HepG2 (cell line): ENCODE results near the gene NOC3L. TPM values are rescaled to one million over a fixed set of nuclear protein-coding genes. Genes with fewer than 3 reads are reported as not detected.

Experiments used
- CAMTA2 ChIP-seq: sonication (generic); formaldehyde crosslinking; IDR thresholded peaks from 2 replicates; pipeline ENCODE4 v1.4.0; 2020; ENCODE audit warnings: mild to moderate bottlenecking, missing genetic modification reagents, borderline replicate concordance
- FOXO1 ChIP-seq: sonication (generic); formaldehyde crosslinking; IDR thresholded peaks from 2 replicates; pipeline ENCODE4 v1.4.0; 2020; ENCODE audit warnings: missing genetic modification reagents
- GTF2F1 ChIP-seq: fragments of 150-350 bp; IDR thresholded peaks from 2 replicates; pipeline ENCODE4 v1.6.1; 2014; ENCODE audit warnings: low read length
- HIVEP1 ChIP-seq: sonication (generic); formaldehyde crosslinking; IDR thresholded peaks from 2 replicates; pipeline ENCODE4 v1.4.0; 2020; ENCODE audit warnings: mild to moderate bottlenecking, missing genetic modification reagents
- HNRNPL ChIP-seq: fragments of 200-400 bp; formaldehyde crosslinking; IDR thresholded peaks from 2 replicates; pipeline ENCODE4 v1.6.1; 2017; ENCODE audit warnings: mild to moderate bottlenecking, low read depth, low read length
- LCORL ChIP-seq, 2 experiments: fragments of 450-650 bp in 1 of 2; sonication (generic) in 1 of 2; formaldehyde crosslinking in 1 of 2; IDR thresholded peaks; 2 replicates each; pipeline versions ENCODE4 v1.5.0 to v1.6.1; 2017 to 2020; ENCODE audit warnings: antibody characterized with exemption in 1 of 2, missing genetic modification reagents in 1 of 2
- NCOA2 ChIP-seq: sonication (generic); formaldehyde crosslinking; IDR thresholded peaks from 2 replicates; pipeline ENCODE4 v1.8.0; 2022; ENCODE audit warnings: inconsistent platforms
- NFE2L2 ChIP-seq: fragments of 150-350 bp; IDR thresholded peaks from 2 replicates; pipeline ENCODE4 v1.6.1; 2014; ENCODE audit warnings: low read length
- NR2F6 ChIP-seq, 2 experiments: IDR thresholded peaks; 2 replicates each; pipeline ENCODE4 v1.6.1; 2016; ENCODE audit warnings: antibody characterized with exemption in 1 of 2, mild to moderate bottlenecking in 1 of 2
- PITX1 ChIP-seq: sonication (generic); formaldehyde crosslinking; IDR thresholded peaks from 2 replicates; pipeline ENCODE4 v1.5.1; 2020; ENCODE audit warnings: mild to moderate bottlenecking, missing genetic modification reagents
- POLR2A ChIP-seq, 2 experiments: IDR thresholded peaks; 2 replicates each; pipeline ENCODE4 v1.6.1; 2011; ENCODE audit warnings: low read depth in 2 of 2, low read length in 2 of 2, mild to moderate bottlenecking in 1 of 2, moderate library complexity in 1 of 2; ENCODE audit not compliant: insufficient read depth in 1 of 2
- SAP130 ChIP-seq: IDR thresholded peaks from 2 replicates; pipeline ENCODE4 v1.6.1; 2016; ENCODE audit warnings: low read depth
- TCF7L2 ChIP-seq: IDR thresholded peaks from 2 replicates; pipeline ENCODE4 v1.6.1; 2011; ENCODE audit warnings: mild to moderate bottlenecking, low read depth, low read length, moderate library complexity
- XRCC5 ChIP-seq: fragments of 200-400 bp; formaldehyde crosslinking; optimal IDR thresholded peaks from 2 replicates; pipeline ENCODE3; 2017; ENCODE audit warnings: mild to moderate bottlenecking, low read length
- YY1 ChIP-seq: IDR thresholded peaks from 2 replicates; pipeline ENCODE4 v1.6.1; 2011; ENCODE audit warnings: low read length, low read depth, moderate library complexity, mild to moderate bottlenecking; ENCODE audit not compliant: insufficient read depth, insufficient replicate concordance
- ZBTB42 ChIP-seq: sonication (generic); formaldehyde crosslinking; IDR thresholded peaks from 2 replicates; pipeline ENCODE4 v1.5.0; 2020; ENCODE audit warnings: mild to moderate bottlenecking, missing genetic modification reagents
- ZNF160 ChIP-seq: sonication (generic); formaldehyde crosslinking; IDR thresholded peaks from 2 replicates; pipeline ENCODE4 v1.8.0; 2022; ENCODE audit warnings: mild to moderate bottlenecking, inconsistent platforms, missing genetic modification reagents
- ZNF224 ChIP-seq: sonication (generic); formaldehyde crosslinking; IDR thresholded peaks from 2 replicates; pipeline ENCODE4 v1.5.0; 2020; ENCODE audit warnings: mild to moderate bottlenecking, missing genetic modification reagents
- polyA plus RNA-seq, 8 experiments: library from polyadenylated mRNA; depleted of rRNA in 3 of 8; stranded (reverse) in 7 of 8; unstranded in 1 of 8; fragments of >200 nt; fragmentation: Illumina TruSeq in 4 of 8; extraction: Trizol in 4 of 8; gene quantifications; 2 replicates each; pipeline versions ENCODE4 v1.2.1 to v1.2.3, GENCODE V29; 2011 to 2016; ENCODE audit warnings: low read depth in 4 of 8, missing spikeins in 1 of 8, mixed read lengths in 1 of 8; ENCODE audit not compliant: insufficient read depth in 1 of 8
- total RNA-seq, 5 experiments: library from RNA; depleted of rRNA; stranded (reverse); fragments of >200 nt; fragmentation: Illumina TruSeq; extraction: Trizol; gene quantifications; 2 replicates each; pipeline ENCODE4 v1.2.3, GENCODE V29; 2016; ENCODE audit warnings: low read depth in 1 of 5
- TF ChIP-seq, protein P1 (sequence below): sonication (generic); formaldehyde crosslinking; IDR thresholded peaks from 2 replicates; pipeline ENCODE4 v1.8.1; 2022; ENCODE audit warnings: low read depth, mild to moderate bottlenecking, missing genetic modification reagents
- TF ChIP-seq, protein P2 (sequence below): sonication (generic); formaldehyde crosslinking; IDR thresholded peaks from 2 replicates; pipeline ENCODE4 v1.4.0; 2020; ENCODE audit warnings: mild to moderate bottlenecking, missing genetic modification reagents
- TF ChIP-seq, protein P3 (sequence below): IDR thresholded peaks from 2 replicates; pipeline ENCODE4 v1.4.0; 2020; ENCODE audit warnings: mild to moderate bottlenecking, missing genetic modification reagents

Gene NOC3L
- total and polyA plus RNA-seq, 2 of the 13 experiments (the other 11 are each of a cell fraction or from before 2014, with no cell fraction given), result 7.8 to 36.6 TPM

DNA sequence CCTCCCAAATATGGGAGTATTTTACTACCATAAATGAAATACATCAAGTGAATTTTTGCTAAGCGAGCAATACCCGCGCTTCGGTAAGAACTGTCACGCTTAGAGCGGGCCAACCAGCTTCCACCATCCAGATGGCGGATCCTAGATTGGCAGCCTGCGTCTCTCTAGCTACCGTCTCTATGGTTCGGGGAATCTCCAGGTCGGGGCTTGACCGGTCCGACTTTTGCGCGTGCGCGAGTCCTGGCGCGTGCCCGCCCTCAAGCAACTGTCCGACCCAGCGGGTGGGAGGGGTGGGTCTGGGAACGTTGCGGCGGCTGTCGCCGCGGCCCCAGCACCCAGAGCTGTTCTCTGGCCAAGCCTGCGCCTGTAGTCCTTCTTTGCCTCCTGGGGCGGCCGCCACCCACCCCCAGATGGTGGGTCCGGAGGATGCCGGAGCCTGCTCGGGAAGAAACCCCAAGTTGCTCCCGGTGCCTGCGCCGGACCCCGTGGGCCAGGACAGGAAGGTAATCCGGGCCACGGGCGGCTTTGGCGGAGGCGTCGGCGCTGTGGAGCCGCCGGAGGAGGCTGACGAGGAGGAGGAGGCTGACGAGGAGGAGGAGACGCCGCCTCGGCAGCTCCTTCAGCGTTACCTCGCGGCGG is 39.6 kb upstream of the NOC3L start, which contains the start of gene TBC1D12 (continued):
- TF ChIP-seq NR2F6 (IDR thresholded peaks at IDR 0.05) (no peak), NR2F6 (CRISPR knock-in tag; IDR thresholded peaks at IDR 0.05) (0 out of 2 replicates have a peak, but pooled peaks have one; percentile 23), NFE2L2 (no peak), GTF2F1 (0 out of 2 replicates have a peak, but pooled peaks have one; percentile 13), PITX1 (CRISPR knock-in tag) (peak; percentile 66; the same call in 1 of the 2 replicates), ZNF224 (CRISPR knock-in tag) (peak; percentile 68; the same call in 1 of the 2 replicates), HNRNPL (no peak), ZNF160 (CRISPR knock-in tag) (0 out of 2 replicates have a peak, but pooled peaks have one; percentile 18), HIVEP1 (CRISPR knock-in tag) (peak; percentile 79), YY1 (peak; percentile 79), ZBTB42 (CRISPR knock-in tag) (peak; percentile 78; the same call in 1 of the 2 replicates), XRCC5 (peak; percentile 47), CAMTA2 (CRISPR knock-in tag) (peak; percentile 74; the same call in 1 of the 2 replicates), SAP130 (CRISPR knock-in tag) (peak; percentile 84), TCF7L2 (no peak), NCOA2 (0 out of 2 replicates have a peak, but pooled peaks have one; percentile 9), LCORL (IDR thresholded peaks at IDR 0.05) (no peak), LCORL (CRISPR knock-in tag; IDR thresholded peaks at IDR 0.05) (peak; percentile 68; the same call in 1 of the 2 replicates), FOXO1 (CRISPR knock-in tag) (no peak), POLR2A (IDR thresholded peaks at IDR 0.05; ENCODE audit: insufficient read depth in 1 of 2, low read depth in 2 of 2, low read length in 2 of 2) (peak; percentile 70 to 80)
- TF ChIP-seq, protein P1, sequence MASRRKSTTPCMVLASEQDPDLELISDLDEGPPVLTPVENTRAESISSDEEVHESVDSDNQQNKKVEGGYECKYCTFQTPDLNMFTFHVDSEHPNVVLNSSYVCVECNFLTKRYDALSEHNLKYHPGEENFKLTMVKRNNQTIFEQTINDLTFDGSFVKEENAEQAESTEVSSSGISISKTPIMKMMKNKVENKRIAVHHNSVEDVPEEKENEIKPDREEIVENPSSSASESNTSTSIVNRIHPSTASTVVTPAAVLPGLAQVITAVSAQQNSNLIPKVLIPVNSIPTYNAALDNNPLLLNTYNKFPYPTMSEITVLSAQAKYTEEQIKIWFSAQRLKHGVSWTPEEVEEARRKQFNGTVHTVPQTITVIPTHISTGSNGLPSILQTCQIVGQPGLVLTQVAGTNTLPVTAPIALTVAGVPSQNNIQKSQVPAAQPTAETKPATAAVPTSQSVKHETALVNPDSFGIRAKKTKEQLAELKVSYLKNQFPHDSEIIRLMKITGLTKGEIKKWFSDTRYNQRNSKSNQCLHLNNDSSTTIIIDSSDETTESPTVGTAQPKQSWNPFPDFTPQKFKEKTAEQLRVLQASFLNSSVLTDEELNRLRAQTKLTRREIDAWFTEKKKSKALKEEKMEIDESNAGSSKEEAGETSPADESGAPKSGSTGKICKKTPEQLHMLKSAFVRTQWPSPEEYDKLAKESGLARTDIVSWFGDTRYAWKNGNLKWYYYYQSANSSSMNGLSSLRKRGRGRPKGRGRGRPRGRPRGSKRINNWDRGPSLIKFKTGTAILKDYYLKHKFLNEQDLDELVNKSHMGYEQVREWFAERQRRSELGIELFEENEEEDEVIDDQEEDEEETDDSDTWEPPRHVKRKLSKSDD (CRISPR knock-in tag), result 0 out of 2 replicates have a peak, but pooled peaks have one; percentile 24
- TF ChIP-seq, protein P2, sequence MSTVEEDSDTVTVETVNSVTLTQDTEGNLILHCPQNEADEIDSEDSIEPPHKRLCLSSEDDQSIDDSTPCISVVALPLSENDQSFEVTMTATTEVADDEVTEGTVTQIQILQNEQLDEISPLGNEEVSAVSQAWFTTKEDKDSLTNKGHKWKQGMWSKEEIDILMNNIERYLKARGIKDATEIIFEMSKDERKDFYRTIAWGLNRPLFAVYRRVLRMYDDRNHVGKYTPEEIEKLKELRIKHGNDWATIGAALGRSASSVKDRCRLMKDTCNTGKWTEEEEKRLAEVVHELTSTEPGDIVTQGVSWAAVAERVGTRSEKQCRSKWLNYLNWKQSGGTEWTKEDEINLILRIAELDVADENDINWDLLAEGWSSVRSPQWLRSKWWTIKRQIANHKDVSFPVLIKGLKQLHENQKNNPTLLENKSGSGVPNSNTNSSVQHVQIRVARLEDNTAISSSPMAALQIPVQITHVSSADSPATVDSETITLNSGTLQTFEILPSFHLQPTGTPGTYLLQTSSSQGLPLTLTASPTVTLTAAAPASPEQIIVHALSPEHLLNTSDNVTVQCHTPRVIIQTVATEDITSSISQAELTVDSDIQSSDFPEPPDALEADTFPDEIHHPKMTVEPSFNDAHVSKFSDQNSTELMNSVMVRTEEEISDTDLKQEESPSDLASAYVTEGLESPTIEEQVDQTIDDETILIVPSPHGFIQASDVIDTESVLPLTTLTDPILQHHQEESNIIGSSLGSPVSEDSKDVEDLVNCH, result no peak
- TF ChIP-seq, protein P3, sequence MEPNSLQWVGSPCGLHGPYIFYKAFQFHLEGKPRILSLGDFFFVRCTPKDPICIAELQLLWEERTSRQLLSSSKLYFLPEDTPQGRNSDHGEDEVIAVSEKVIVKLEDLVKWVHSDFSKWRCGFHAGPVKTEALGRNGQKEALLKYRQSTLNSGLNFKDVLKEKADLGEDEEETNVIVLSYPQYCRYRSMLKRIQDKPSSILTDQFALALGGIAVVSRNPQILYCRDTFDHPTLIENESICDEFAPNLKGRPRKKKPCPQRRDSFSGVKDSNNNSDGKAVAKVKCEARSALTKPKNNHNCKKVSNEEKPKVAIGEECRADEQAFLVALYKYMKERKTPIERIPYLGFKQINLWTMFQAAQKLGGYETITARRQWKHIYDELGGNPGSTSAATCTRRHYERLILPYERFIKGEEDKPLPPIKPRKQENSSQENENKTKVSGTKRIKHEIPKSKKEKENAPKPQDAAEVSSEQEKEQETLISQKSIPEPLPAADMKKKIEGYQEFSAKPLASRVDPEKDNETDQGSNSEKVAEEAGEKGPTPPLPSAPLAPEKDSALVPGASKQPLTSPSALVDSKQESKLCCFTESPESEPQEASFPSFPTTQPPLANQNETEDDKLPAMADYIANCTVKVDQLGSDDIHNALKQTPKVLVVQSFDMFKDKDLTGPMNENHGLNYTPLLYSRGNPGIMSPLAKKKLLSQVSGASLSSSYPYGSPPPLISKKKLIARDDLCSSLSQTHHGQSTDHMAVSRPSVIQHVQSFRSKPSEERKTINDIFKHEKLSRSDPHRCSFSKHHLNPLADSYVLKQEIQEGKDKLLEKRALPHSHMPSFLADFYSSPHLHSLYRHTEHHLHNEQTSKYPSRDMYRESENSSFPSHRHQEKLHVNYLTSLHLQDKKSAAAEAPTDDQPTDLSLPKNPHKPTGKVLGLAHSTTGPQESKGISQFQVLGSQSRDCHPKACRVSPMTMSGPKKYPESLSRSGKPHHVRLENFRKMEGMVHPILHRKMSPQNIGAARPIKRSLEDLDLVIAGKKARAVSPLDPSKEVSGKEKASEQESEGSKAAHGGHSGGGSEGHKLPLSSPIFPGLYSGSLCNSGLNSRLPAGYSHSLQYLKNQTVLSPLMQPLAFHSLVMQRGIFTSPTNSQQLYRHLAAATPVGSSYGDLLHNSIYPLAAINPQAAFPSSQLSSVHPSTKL (CRISPR knock-in tag), result peak; percentile 50; the same call in 1 of the 2 replicates
